ENCODE measurements around the gene AP4S1.
A peak's percentile ranks its signal among the peaks of the same experiment; 100 is the strongest.
"Not testable (repeated sequence)": the region's sequence is repeated elsewhere in the genome, so short reads cannot be mapped to it uniquely, and the experiment has no call there.

The AP4S1 gene

GRCh38 chr14:30994681-30995620, 30.5 kb upstream of the AP4S1 start:
- DNase-seq (ENCODE audit: low read depth, low spot score): no peak

GRCh38 chr14:30995689-30996088, 29.8 kb upstream of the AP4S1 start:
- Histone ChIP-seq H3K9me3 (ENCODE audit: control insufficient read depth, insufficient read depth, low read length) (0 out of 2 replicates have a peak, but pooled peaks cover 3% of the 10 kb centered on the region), H3K27me3 (ENCODE audit: control insufficient read depth, insufficient read depth, low read length) (no peaks in the 10 kb centered on the region), H3K4me3 (ENCODE audit: low read length) (no peak overlapping the region), H3K27ac (ENCODE audit: low read length) (no peak overlapping the region), H3K4me1 (ENCODE audit: control insufficient read depth, insufficient read depth, low read length) (peaks cover 4% of the 10 kb centered on the region; the same call in 1 of the 2 replicates), H3K36me3 (ENCODE audit: control insufficient read depth, insufficient read depth, low read length) (no peaks in the 10 kb centered on the region; the same call in 1 of the 2 replicates)
- WGBS (ENCODE audit: insufficient coverage, insufficient read length): no CpG with 5 or more reads among the region's 3 CpGs
- no peak for DNase-seq (ENCODE audit: low read depth, low spot score)

More at GRCh38 chr14:30994681-30995620, 30.5 kb upstream of the AP4S1 start:
- Histone ChIP-seq H3K4me1 (ENCODE audit: control insufficient read depth, insufficient read depth, low read length) (peaks cover 4% of the 10 kb centered on the region; the same call in 1 of the 2 replicates), H3K36me3 (ENCODE audit: control insufficient read depth, insufficient read depth, low read length) (no peaks in the 10 kb centered on the region; the same call in 1 of the 2 replicates), H3K27me3 (ENCODE audit: control insufficient read depth, insufficient read depth, low read length) (no peaks in the 10 kb centered on the region), H3K4me3 (ENCODE audit: low read length) (no peak overlapping the region), H3K27ac (ENCODE audit: low read length) (no peak overlapping the region), H3K9me3 (ENCODE audit: control insufficient read depth, insufficient read depth, low read length) (0 out of 2 replicates have a peak, but pooled peaks cover 3% of the 10 kb centered on the region)
- no CpG with 5 or more reads among the region's 4 CpGs for WGBS (ENCODE audit: insufficient coverage, insufficient read length)

- H3K27ac ChIP-seq (ENCODE audit: low read length): no peak overlapping the region
- H3K4me3 ChIP-seq (ENCODE audit: low read length): no peak overlapping the region
- H3K27me3 ChIP-seq (ENCODE audit: control insufficient read depth, insufficient read depth, low read length): no peaks in the 10 kb centered on the region
- peak; percentile 13 for DNase-seq (ENCODE audit: low read depth, low spot score)
- no CpG with 5 or more reads among the region's 4 CpGs for WGBS (ENCODE audit: insufficient coverage, insufficient read length)
- H3K36me3 ChIP-seq (ENCODE audit: control insufficient read depth, insufficient read depth, low read length): no peaks in the 10 kb centered on the region; the same call in 1 of the 2 replicates
- peaks cover 4% of the 10 kb centered on the region; the same call in 1 of the 2 replicates for H3K4me1 ChIP-seq (ENCODE audit: control insufficient read depth, insufficient read depth, low read length)
- H3K9me3 ChIP-seq (ENCODE audit: control insufficient read depth, insufficient read depth, low read length): 0 out of 2 replicates have a peak, but pooled peaks cover 3% of the 10 kb centered on the region
These were observed 28.4 kb upstream of the AP4S1 start for GRCh38 chr14:30996892-30997659.

GRCh38 chr14:30998100-30998706, 27.2 kb upstream of the AP4S1 start:
- 0 out of 2 replicates have a peak, but pooled peaks cover 3% of the 10 kb centered on the region for H3K9me3 ChIP-seq (ENCODE audit: control insufficient read depth, insufficient read depth, low read length)
- no peak overlapping the region for H3K27ac ChIP-seq (ENCODE audit: low read length)
- H3K36me3 ChIP-seq (ENCODE audit: control insufficient read depth, insufficient read depth, low read length): no peaks in the 10 kb centered on the region; the same call in 1 of the 2 replicates
- H3K4me1 ChIP-seq (ENCODE audit: control insufficient read depth, insufficient read depth, low read length): peaks cover 4% of the 10 kb centered on the region; the same call in 1 of the 2 replicates
- no peaks in the 10 kb centered on the region for H3K27me3 ChIP-seq (ENCODE audit: control insufficient read depth, insufficient read depth, low read length)
- WGBS (ENCODE audit: insufficient coverage, insufficient read length): no CpG with 5 or more reads among the region's 1 CpG
- no peak for DNase-seq (ENCODE audit: low read depth, low spot score)
- H3K4me3 ChIP-seq (ENCODE audit: low read length): no peak overlapping the region

- no peak for DNase-seq (ENCODE audit: low read depth, low spot score)
- no peaks in the 10 kb centered on the region; the same call in 1 of the 2 replicates for H3K36me3 ChIP-seq (ENCODE audit: control insufficient read depth, insufficient read depth, low read length)
- H3K27ac ChIP-seq (ENCODE audit: low read length): no peak overlapping the region
- H3K4me1 ChIP-seq (ENCODE audit: control insufficient read depth, insufficient read depth, low read length): peaks cover 4% of the 10 kb centered on the region; the same call in 1 of the 2 replicates
- WGBS (ENCODE audit: insufficient coverage, insufficient read length): no CpG with 5 or more reads among the region's 6 CpGs
- 0 out of 2 replicates have a peak, but pooled peaks cover 3% of the 10 kb centered on the region for H3K9me3 ChIP-seq (ENCODE audit: control insufficient read depth, insufficient read depth, low read length)
- no peaks in the 10 kb centered on the region for H3K27me3 ChIP-seq (ENCODE audit: control insufficient read depth, insufficient read depth, low read length)
- no peak overlapping the region for H3K4me3 ChIP-seq (ENCODE audit: low read length)
These were observed 26.2 kb upstream of the AP4S1 start for GRCh38 chr14:30999038-30999773.

GRCh38 chr14:31000629-31001338, 24.7 kb upstream of the AP4S1 start:
- Histone ChIP-seq H3K36me3 (ENCODE audit: control insufficient read depth, insufficient read depth, low read length) (no peaks in the 10 kb centered on the region; the same call in 1 of the 2 replicates), H3K27me3 (ENCODE audit: control insufficient read depth, insufficient read depth, low read length) (no peaks in the 10 kb centered on the region), H3K4me1 (ENCODE audit: control insufficient read depth, insufficient read depth, low read length) (peaks cover 4% of the 10 kb centered on the region; the same call in 1 of the 2 replicates), H3K4me3 (ENCODE audit: low read length) (no peak overlapping the region), H3K9me3 (ENCODE audit: control insufficient read depth, insufficient read depth, low read length) (0 out of 2 replicates have a peak, but pooled peaks cover 3% of the 10 kb centered on the region), H3K27ac (ENCODE audit: low read length) (no peak overlapping the region)
- no CpG with 5 or more reads among the region's 3 CpGs for WGBS (ENCODE audit: insufficient coverage, insufficient read length)
- DNase-seq (ENCODE audit: low read depth, low spot score): no peak

- no CpG with 5 or more reads among the region's 6 CpGs for WGBS (ENCODE audit: insufficient coverage, insufficient read length)
- Histone ChIP-seq H3K4me3 (ENCODE audit: low read length) (no peak overlapping the region), H3K36me3 (ENCODE audit: control insufficient read depth, insufficient read depth, low read length) (no peaks in the 10 kb centered on the region; the same call in 1 of the 2 replicates), H3K27me3 (ENCODE audit: control insufficient read depth, insufficient read depth, low read length) (no peaks in the 10 kb centered on the region), H3K4me1 (ENCODE audit: control insufficient read depth, insufficient read depth, low read length) (peaks cover 4% of the 10 kb centered on the region; the same call in 1 of the 2 replicates), H3K27ac (ENCODE audit: low read length) (no peak overlapping the region), H3K9me3 (ENCODE audit: control insufficient read depth, insufficient read depth, low read length) (0 out of 2 replicates have a peak, but pooled peaks cover 3% of the 10 kb centered on the region)
- no peak for DNase-seq (ENCODE audit: low read depth, low spot score)
These were observed 24.1 kb upstream of the AP4S1 start for GRCh38 chr14:31001339-31001658.

GRCh38 chr14:31003284-31003683, 22.2 kb upstream of the AP4S1 start:
- no peaks in the 10 kb centered on the region; the same call in 1 of the 2 replicates for H3K4me1 ChIP-seq (ENCODE audit: control insufficient read depth, insufficient read depth, low read length)
- no CpG with 5 or more reads among the region's 3 CpGs for WGBS (ENCODE audit: insufficient coverage, insufficient read length)
- H3K4me3 ChIP-seq (ENCODE audit: low read length): no peak overlapping the region
- 0 out of 2 replicates have a peak, but pooled peaks cover 2% of the 10 kb centered on the region for H3K9me3 ChIP-seq (ENCODE audit: control insufficient read depth, insufficient read depth, low read length)
- H3K36me3 ChIP-seq (ENCODE audit: control insufficient read depth, insufficient read depth, low read length): no peaks in the 10 kb centered on the region; the same call in 1 of the 2 replicates
- DNase-seq (ENCODE audit: low read depth, low spot score): no peak
- H3K27ac ChIP-seq (ENCODE audit: low read length): no peak overlapping the region
- H3K27me3 ChIP-seq (ENCODE audit: control insufficient read depth, insufficient read depth, low read length): no peaks in the 10 kb centered on the region

GRCh38 chr14:31004007-31004406, 21.4 kb upstream of the AP4S1 start:
- no CpG with 5 or more reads among the region's 6 CpGs for WGBS (ENCODE audit: insufficient coverage, insufficient read length)
- DNase-seq (ENCODE audit: low read depth, low spot score); H3K27me3 ChIP-seq (ENCODE audit: control insufficient read depth, insufficient read depth, low read length); H3K4me3 ChIP-seq (ENCODE audit: low read length); H3K27ac ChIP-seq (ENCODE audit: low read length); H3K36me3 ChIP-seq (ENCODE audit: control insufficient read depth, insufficient read depth, low read length); H3K4me1 ChIP-seq (ENCODE audit: control insufficient read depth, insufficient read depth, low read length); H3K9me3 ChIP-seq (ENCODE audit: control insufficient read depth, insufficient read depth, low read length): not testable (repeated sequence)

Measured in iPS DF 6.9 (cell line).